ENCODE data around the gene FUCA1.

The FUCA1 gene

GRCh38 chr1:23882746-23883145 lies 14.7 kb upstream of the FUCA1 start:
- Histone ChIP-seq H3K4me1 (ENCODE audit: insufficient read depth, poor library complexity, severe bottlenecking) (no peaks in the 10 kb centered on the region), H3K27ac (ENCODE audit: poor library complexity, severe bottlenecking) (no peak overlapping the region), H3K4me3 (ENCODE audit: severe bottlenecking) (no peak overlapping the region), H3K27me3 (ENCODE audit: insufficient read depth, poor library complexity, severe bottlenecking) (no peaks in the 10 kb centered on the region), H3K36me3 (ENCODE audit: low read depth) (no peaks in the 10 kb centered on the region), H3K9me3 (ENCODE audit: severe bottlenecking) (peaks cover 15% of the 10 kb centered on the region)
- no peak for DNase-seq (ENCODE audit: low spot score)
- no peak for TF ChIP-seq CTCF (IDR thresholded peaks at IDR 0.05; ENCODE audit: poor library complexity, severe bottlenecking)
- ATAC-seq (ENCODE audit: low read depth), result no peak

DNA sequence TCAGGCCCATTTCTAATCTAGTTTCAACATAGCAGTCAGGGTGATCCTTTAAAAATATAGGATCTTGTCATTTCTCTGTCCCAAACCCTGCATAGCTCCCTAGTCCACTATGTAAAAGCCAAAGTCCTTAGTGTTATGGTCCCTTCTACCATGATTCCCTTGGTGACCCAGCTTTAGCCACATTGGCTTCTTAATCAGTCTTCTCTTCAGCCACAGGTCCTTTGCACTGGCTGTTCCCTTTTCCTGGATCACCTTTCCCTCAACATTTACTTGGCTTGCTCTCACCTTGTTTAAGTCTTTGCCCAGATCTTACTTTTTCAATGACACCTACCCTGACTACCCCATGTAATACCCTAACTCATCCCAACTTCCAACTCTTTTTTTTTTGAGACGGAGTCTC lies 11.7 kb upstream of the FUCA1 start:
- ATAC-seq (ENCODE audit: low read depth), result no peak
- Histone ChIP-seq H3K4me1 (ENCODE audit: insufficient read depth, poor library complexity, severe bottlenecking) (no peaks in the 10 kb centered on the region), H3K4me3 (ENCODE audit: severe bottlenecking) (no peak overlapping the region)

GRCh38 chr1:23878668-23879067 lies 10.6 kb upstream of the FUCA1 start:
- no peak for TF ChIP-seq CTCF (IDR thresholded peaks at IDR 0.05; ENCODE audit: poor library complexity, severe bottlenecking)
- Histone ChIP-seq H3K9me3 (ENCODE audit: severe bottlenecking) (peaks cover 15% of the 10 kb centered on the region), H3K4me1 (ENCODE audit: insufficient read depth, poor library complexity, severe bottlenecking) (no peaks in the 10 kb centered on the region), H3K27ac (ENCODE audit: poor library complexity, severe bottlenecking) (no peak overlapping the region), H3K4me3 (ENCODE audit: severe bottlenecking) (no peak overlapping the region), H3K36me3 (ENCODE audit: low read depth) (no peaks in the 10 kb centered on the region), H3K27me3 (ENCODE audit: insufficient read depth, poor library complexity, severe bottlenecking) (no peaks in the 10 kb centered on the region)
- DNase-seq (ENCODE audit: low spot score), result no peak
- ATAC-seq (ENCODE audit: low read depth), result no peak

More for the DNA sequence above, 11.7 kb upstream of the FUCA1 start:
- TF ChIP-seq CTCF (IDR thresholded peaks at IDR 0.05; ENCODE audit: poor library complexity, severe bottlenecking), result no peak
- Histone ChIP-seq H3K27me3 (ENCODE audit: insufficient read depth, poor library complexity, severe bottlenecking) (no peaks in the 10 kb centered on the region), H3K9me3 (ENCODE audit: severe bottlenecking) (peaks cover 15% of the 10 kb centered on the region), H3K36me3 (ENCODE audit: low read depth) (no peaks in the 10 kb centered on the region), H3K27ac (ENCODE audit: poor library complexity, severe bottlenecking) (no peak overlapping the region)
- DNase-seq (ENCODE audit: low spot score), result no peak

GRCh38 chr1:23875382-23875781 lies 7.3 kb upstream of the FUCA1 start:
- TF ChIP-seq CTCF (IDR thresholded peaks at IDR 0.05; ENCODE audit: poor library complexity, severe bottlenecking), result no peak
- DNase-seq (ENCODE audit: low spot score) (no peak), ATAC-seq (ENCODE audit: low read depth) (no peak)
- Histone ChIP-seq H3K4me1 (ENCODE audit: insufficient read depth, poor library complexity, severe bottlenecking) (no peaks in the 10 kb centered on the region), H3K27ac (ENCODE audit: poor library complexity, severe bottlenecking) (no peak overlapping the region), H3K4me3 (ENCODE audit: severe bottlenecking) (no peak overlapping the region), H3K9me3 (ENCODE audit: severe bottlenecking) (peaks cover 17% of the 10 kb centered on the region), H3K27me3 (ENCODE audit: insufficient read depth, poor library complexity, severe bottlenecking) (no peaks in the 10 kb centered on the region), H3K36me3 (ENCODE audit: low read depth) (no peaks in the 10 kb centered on the region)

GRCh38 chr1:23872421-23872820 lies 4.3 kb upstream of the FUCA1 start:
- DNase-seq (ENCODE audit: low spot score) (no peak), ATAC-seq (ENCODE audit: low read depth) (no peak)
- TF ChIP-seq CTCF (IDR thresholded peaks at IDR 0.05; ENCODE audit: poor library complexity, severe bottlenecking), result no peak
- no peaks in the 10 kb centered on the region for H3K4me1 ChIP-seq (ENCODE audit: insufficient read depth, poor library complexity, severe bottlenecking)
- peaks cover 2% of the 10 kb centered on the region for H3K9me3 ChIP-seq (ENCODE audit: severe bottlenecking)
- H3K27ac ChIP-seq (ENCODE audit: poor library complexity, severe bottlenecking), result no peak overlapping the region
- H3K4me3 ChIP-seq (ENCODE audit: severe bottlenecking), result no peak overlapping the region
- H3K36me3 ChIP-seq (ENCODE audit: low read depth), result no peaks in the 10 kb centered on the region
- no peaks in the 10 kb centered on the region for H3K27me3 ChIP-seq (ENCODE audit: insufficient read depth, poor library complexity, severe bottlenecking)

All from RWPE2 (cell line).